ENCODE results near the gene CENPA. TPM values are rescaled to one million over a fixed set of nuclear protein-coding genes. Genes with fewer than 3 reads are reported as not detected.

CENPA gene
- total and polyA plus RNA-seq, 10 donors = 0.80 to 7.3 (median 4.0) TPM; not detected in 1

GRCh38 chr2:26818255-26818654 lies 32.4 kb downstream of the CENPA start:
- no peak overlapping the region for H3K4me3 ChIP-seq
- 81 to 85% (median 82%) methylated on average over 5 of the region's 5 CpGs for WGBS, 5 donors
- peaks cover 0 to 59% (median 0%) of the 10 kb centered on the region in 7 donors for H3K27me3 ChIP-seq (replicated peaks in 1 of 7)
- H3K36me3 ChIP-seq = no peaks in the 10 kb centered on the region
- TF ChIP-seq POLR2A (IDR thresholded peaks at IDR 0.05) (no peak), POLR2AphosphoS5 (IDR thresholded peaks at IDR 0.05) (no peak), CTCF (IDR thresholded peaks at IDR 0.05 in 8 of 11, conservative IDR thresholded peaks at IDR 0.05 in 3 of 11) (no peak)
- H3K9me3 ChIP-seq = no peaks in the 10 kb centered on the region
- no peak overlapping the region for H3K27ac ChIP-seq
- no peak for DNase-seq
- intact Hi-C loops (cut with DNase I; ENCODE audit: low total_unique reads) = no loop called here
- H3K4me1 ChIP-seq = no peaks in the 10 kb centered on the region

- WGBS, 5 donors = 76 to 89% (median 82%) methylated on average over 6 of the region's 6 CpGs
- peaks cover 0 to 53% (median 0%) of the 10 kb centered on the region in 7 donors for H3K27me3 ChIP-seq (replicated peaks in 1 of 7)
- intact Hi-C loops (cut with DNase I; ENCODE audit: low total_unique reads) = no loop called here
- H3K4me1 ChIP-seq = no peaks in the 10 kb centered on the region
- no peak overlapping the region for H3K4me3 ChIP-seq
- no peaks in the 10 kb centered on the region for H3K9me3 ChIP-seq
- H3K27ac ChIP-seq = no peak overlapping the region
- H3K36me3 ChIP-seq = no peaks in the 10 kb centered on the region
- DNase-seq = no peak
- TF ChIP-seq CTCF (IDR thresholded peaks at IDR 0.05 in 8 of 11, conservative IDR thresholded peaks at IDR 0.05 in 3 of 11) = no peak
- no peak for TF ChIP-seq POLR2AphosphoS5 (IDR thresholded peaks at IDR 0.05)
- TF ChIP-seq POLR2A (IDR thresholded peaks at IDR 0.05) = no peak
Measured at GRCh38 chr2:26818972-26819371, 33.1 kb downstream of the CENPA start.

GRCh38 chr2:26820932-26821331 lies 35.1 kb downstream of the CENPA start:
- TF ChIP-seq POLR2AphosphoS5 (IDR thresholded peaks at IDR 0.05) (no peak), POLR2A (IDR thresholded peaks at IDR 0.05) (no peak), CTCF (IDR thresholded peaks at IDR 0.05 in 8 of 11, conservative IDR thresholded peaks at IDR 0.05 in 3 of 11) (no peak)
- Histone ChIP-seq H3K27me3 (replicated peaks in 1 of 7) (peaks cover 0 to 38% (median 0%) of the 10 kb centered on the region in 7 donors), H3K4me3 (no peak overlapping the region), H3K9me3 (no peaks in the 10 kb centered on the region), H3K27ac (no peak overlapping the region), H3K36me3 (no peaks in the 10 kb centered on the region), H3K4me1 (no peaks in the 10 kb centered on the region)
- intact Hi-C loops (cut with DNase I; ENCODE audit: low total_unique reads) = no loop called here
- DNase-seq = no peak
- WGBS, 5 donors = 81 to 92% (median 87%) methylated on average over 7 of the region's 7 CpGs

GRCh38 chr2:26822877-26823276 lies 37.0 kb downstream of the CENPA start:
- Histone ChIP-seq H3K27ac (no peak overlapping the region), H3K36me3 (no peaks in the 10 kb centered on the region), H3K27me3 (replicated peaks in 1 of 7) (peaks cover 0 to 30% (median 0%) of the 10 kb centered on the region in 7 donors), H3K9me3 (no peaks in the 10 kb centered on the region), H3K4me3 (no peak overlapping the region), H3K4me1 (no peaks in the 10 kb centered on the region)
- DNase-seq = no peak
- 76 to 95% (median 83%) methylated on average over 6 of the region's 6 CpGs for WGBS, 5 donors
- TF ChIP-seq POLR2AphosphoS5 (IDR thresholded peaks at IDR 0.05) (no peak), CTCF (IDR thresholded peaks at IDR 0.05 in 8 of 11, conservative IDR thresholded peaks at IDR 0.05 in 3 of 11) (no peak), POLR2A (IDR thresholded peaks at IDR 0.05) (no peak)
- intact Hi-C loops (cut with DNase I; ENCODE audit: low total_unique reads) = no loop called here
